K562 (cell line): ENCODE measurements around the gene KPTN. TPM values are rescaled to one million over a fixed set of nuclear protein-coding genes. Genes with fewer than 3 reads are reported as not detected.
A peak's percentile ranks its signal among the peaks of the same experiment; 100 is the strongest.

Experiments used
- AFF4 ChIP-seq: sonication (generic); formaldehyde crosslinking; IDR thresholded peaks from 2 replicates; pipeline ENCODE4 v1.8.0; 2023; ENCODE audit warnings: mild to moderate bottlenecking, missing genetic modification reagents
- ASH1L ChIP-seq: fragments of 450-650 bp; IDR thresholded peaks from 2 replicates; pipeline ENCODE4 v1.6.1; 2018; ENCODE audit warnings: borderline replicate concordance, mild to moderate bottlenecking, low read depth; ENCODE audit not compliant: partially characterized antibody
- CHAMP1 ChIP-seq: fragments of 450-650 bp; IDR thresholded peaks from 2 replicates; pipeline ENCODE4 v1.6.1; 2016; ENCODE audit warnings: mild to moderate bottlenecking
- FOXK1 ChIP-seq: sonication (generic); formaldehyde crosslinking; IDR thresholded peaks from 2 replicates; pipeline ENCODE4 v1.8.0; 2022; ENCODE audit warnings: missing genetic modification reagents, mild to moderate bottlenecking, borderline replicate concordance
- HMBOX1 ChIP-seq: sonication (generic); IDR thresholded peaks from 2 replicates; pipeline ENCODE4 v1.6.1; 2016
- IFI16 ChIP-seq: fragments of 250-450 bp; sonication (Bioruptor Pico); IDR thresholded peaks from 2 replicates; pipeline ENCODE4 v2.1.2; 2022; ENCODE audit warnings: mild to moderate bottlenecking, inconsistent platforms
- KHSRP ChIP-seq: fragments of 450-650 bp; IDR thresholded peaks from 2 replicates; pipeline ENCODE4 v1.6.1; 2017
- MIER1 ChIP-seq: fragments of 450-650 bp; IDR thresholded peaks from 2 replicates; pipeline ENCODE4 v1.6.1; 2016; ENCODE audit warnings: antibody characterized with exemption, mild to moderate bottlenecking, low read depth
- MLLT1 ChIP-seq, 2 experiments: fragments of 450-650 bp; IDR thresholded peaks; 2 replicates each; pipeline ENCODE4 v1.6.1; 2016
- NBN ChIP-seq: fragments of 450-650 bp; IDR thresholded peaks from 2 replicates; pipeline ENCODE4 v1.6.1; 2016; ENCODE audit warnings: low read depth, mild to moderate bottlenecking
- TCF15 ChIP-seq: fragments of 250-450 bp; sonication (Bioruptor Pico); IDR thresholded peaks from 2 replicates; pipeline ENCODE4 v1.8.0; 2022; ENCODE audit warnings: moderate library complexity, mild to moderate bottlenecking, inconsistent platforms
- THAP12 ChIP-seq: fragments of 250-450 bp; sonication (Bioruptor Pico); IDR thresholded peaks from 2 replicates; pipeline ENCODE4 v1.9.0; 2021; ENCODE audit warnings: mild to moderate bottlenecking, inconsistent platforms
- ZFX ChIP-seq: sonication (generic); formaldehyde crosslinking; IDR thresholded peaks from 2 replicates; pipeline ENCODE4 v1.8.0; 2022; ENCODE audit warnings: mild to moderate bottlenecking, missing genetic modification reagents, moderate library complexity
- ZNF232 ChIP-seq: sonication (generic); formaldehyde crosslinking; IDR thresholded peaks from 2 replicates; pipeline ENCODE4 v1.8.0; 2022; ENCODE audit warnings: mild to moderate bottlenecking, missing genetic modification reagents
- polyA plus RNA-seq, 8 experiments: library from polyadenylated mRNA; depleted of rRNA in 4 of 8; stranded (reverse) in 5 of 8; unstranded in 3 of 8; fragments of >200 nt; fragmentation: Nextera tagmentation in 2 of 8; fragmentation: Illumina TruSeq in 1 of 8; extraction: Ambion mirVana in 2 of 8; extraction: Trizol in 1 of 8; gene quantifications; 2 replicates each; pipeline versions ENCODE4 v1.2.1 to v1.2.3, GENCODE V29; 2011 to 2014; ENCODE audit warnings: inconsistent platforms in 1 of 8, missing spikeins in 1 of 8
- total RNA-seq, 7 experiments: library from RNA; depleted of rRNA in 6 of 7; stranded (reverse); fragments of >200 nt in 6 of 7; fragmentation: Illumina TruSeq in 2 of 7; extraction: Trizol in 2 of 7; gene quantifications; 2 replicates each; pipeline versions ENCODE4 v1.2.1 to v1.2.3, GENCODE V29; 2011 to 2021; ENCODE audit warnings: low replicate concordance in 1 of 7

KPTN gene
- total and polyA plus RNA-seq, 9 of the 15 experiments (the other 6 are each of a cell fraction or from before 2014, with no cell fraction given), result 0.56 to 18.2 (median 8.5) TPM

- peak; percentile 92 for TF ChIP-seq NBN
- TF ChIP-seq FOXK1, result 0 out of 2 replicates have a peak, but pooled peaks have one; percentile 33
- no peak for TF ChIP-seq HMBOX1
- peak; percentile 82 for TF ChIP-seq MIER1
- TF ChIP-seq KHSRP, result 0 out of 2 replicates have a peak, but pooled peaks have one; percentile 27
- TF ChIP-seq CHAMP1, result no peak
- no peak for TF ChIP-seq IFI16 (CRISPR knock-in tag)
- TF ChIP-seq AFF4, result 0 out of 2 replicates have a peak, but pooled peaks have one; percentile 56
- peak; percentile 70 for TF ChIP-seq ZFX
- no peak for TF ChIP-seq ZNF232 (CRISPR knock-in tag)
- peak; percentile 78 to 88 for TF ChIP-seq MLLT1 (IDR thresholded peaks at IDR 0.05)
- TF ChIP-seq ASH1L, result peak; percentile 58
- TF ChIP-seq THAP12 (CRISPR knock-in tag), result no peak
- TF ChIP-seq TCF15 (CRISPR knock-in tag), result no peak
These were observed 37.2 kb downstream of the KPTN start (continued) for GRCh38 chr19:47446534-47447469.
